ENCODE measurements around the gene WDR27.

WDR27 gene

GRCh38 chr6:169725125-169726048, 23.6 kb upstream of the WDR27 start:
- Histone ChIP-seq H3K4me3 (ENCODE audit: low read depth in 1 of 2, low read length in 2 of 2) (peak overlapping the region; percentile 77 to 80), H3K4me1 (ENCODE audit: control insufficient read depth in 1 of 2, insufficient read depth in 2 of 2, low read length in 2 of 2) (peaks cover 19 to 21% of the 10 kb centered on the region in 2 donors), H3K27me3 (ENCODE audit: control insufficient read depth in 1 of 2, insufficient read depth in 2 of 2, low read length in 2 of 2) (no peaks in the 10 kb centered on the region), H3K27ac (ENCODE audit: low read depth, low read length) (peak overlapping the region; percentile 82), H3K9ac (ENCODE audit: low read depth in 1 of 2, low read length in 2 of 2) (peak overlapping the region; percentile 54 to 55), H3K9me3 (ENCODE audit: control insufficient read depth in 1 of 2, low read length in 2 of 2) (no peaks in the 10 kb centered on the region), H3K36me3 (ENCODE audit: control insufficient read depth in 1 of 2, insufficient read depth in 2 of 2, low read length in 2 of 2) (no peaks in the 10 kb centered on the region)

- H3K36me3 ChIP-seq (ENCODE audit: control insufficient read depth in 1 of 2, insufficient read depth in 2 of 2, low read length in 2 of 2) = no peaks in the 10 kb centered on the region
- no peaks in the 10 kb centered on the region for H3K9me3 ChIP-seq (ENCODE audit: control insufficient read depth in 1 of 2, low read length in 2 of 2)
- peak within 1 kb of the TSS; percentile 80 to 93 for H3K4me3 ChIP-seq (ENCODE audit: low read depth in 1 of 2, low read length in 2 of 2)
- H3K27me3 ChIP-seq (ENCODE audit: control insufficient read depth in 1 of 2, insufficient read depth in 2 of 2, low read length in 2 of 2) = no peaks in the 10 kb centered on the region
- peaks cover 19 to 21% of the 10 kb centered on the region in 2 donors for H3K4me1 ChIP-seq (ENCODE audit: control insufficient read depth in 1 of 2, insufficient read depth in 2 of 2, low read length in 2 of 2)
- peak within 1 kb of the TSS; percentile 89 for H3K27ac ChIP-seq (ENCODE audit: low read depth, low read length)
- peak within 1 kb of the TSS; percentile 77 to 85 for H3K9ac ChIP-seq (ENCODE audit: low read depth in 1 of 2, low read length in 2 of 2)
Observed at GRCh38 chr6:169724494-169725124, 22.8 kb upstream of the WDR27 start, which contains the start of gene PHF10. Gene PHF10 (minus strand): TSS chr6:169724500. CDS start chr6:169723931, 569 bp downstream.

- no peaks in the 10 kb centered on the region for H3K36me3 ChIP-seq (ENCODE audit: control insufficient read depth in 1 of 2, insufficient read depth in 2 of 2, low read length in 2 of 2)
- H3K9me3 ChIP-seq (ENCODE audit: control insufficient read depth in 1 of 2, low read length in 2 of 2) = no peaks in the 10 kb centered on the region
- peak overlapping the region in 1 of 2 donors; percentile 56 for H3K4me3 ChIP-seq (ENCODE audit: low read depth in 1 of 2, low read length in 2 of 2)
- H3K27me3 ChIP-seq (ENCODE audit: control insufficient read depth in 1 of 2, insufficient read depth in 2 of 2, low read length in 2 of 2) = no peaks in the 10 kb centered on the region
- H3K27ac ChIP-seq (ENCODE audit: low read depth, low read length) = peak overlapping the region; percentile 89
- no peak overlapping the region for H3K9ac ChIP-seq (ENCODE audit: low read depth in 1 of 2, low read length in 2 of 2)
- H3K4me1 ChIP-seq (ENCODE audit: control insufficient read depth in 1 of 2, insufficient read depth in 2 of 2, low read length in 2 of 2) = peaks cover 19 to 21% of the 10 kb centered on the region in 2 donors
Observed at GRCh38 chr6:169723991-169724493, 22.2 kb upstream of the WDR27 start.

GRCh38 chr6:169723200-169723909, 21.5 kb upstream of the WDR27 start:
- Histone ChIP-seq H3K9me3 (ENCODE audit: control insufficient read depth in 1 of 2, low read length in 2 of 2) (no peaks in the 10 kb centered on the region), H3K27ac (ENCODE audit: low read depth, low read length) (peak overlapping the region; percentile 82), H3K27me3 (ENCODE audit: control insufficient read depth in 1 of 2, insufficient read depth in 2 of 2, low read length in 2 of 2) (no peaks in the 10 kb centered on the region), H3K4me1 (ENCODE audit: control insufficient read depth in 1 of 2, insufficient read depth in 2 of 2, low read length in 2 of 2) (peaks cover 19 to 21% of the 10 kb centered on the region in 2 donors), H3K4me3 (ENCODE audit: low read depth in 1 of 2, low read length in 2 of 2) (peak overlapping the region; percentile 72 to 93), H3K36me3 (ENCODE audit: control insufficient read depth in 1 of 2, insufficient read depth in 2 of 2, low read length in 2 of 2) (no peaks in the 10 kb centered on the region), H3K9ac (ENCODE audit: low read depth in 1 of 2, low read length in 2 of 2) (peak overlapping the region; percentile 77 to 85)

GRCh38 chr6:169722362-169723199, 20.8 kb upstream of the WDR27 start:
- no peaks in the 10 kb centered on the region for H3K36me3 ChIP-seq (ENCODE audit: control insufficient read depth in 1 of 2, insufficient read depth in 2 of 2, low read length in 2 of 2)
- no peaks in the 10 kb centered on the region for H3K27me3 ChIP-seq (ENCODE audit: control insufficient read depth in 1 of 2, insufficient read depth in 2 of 2, low read length in 2 of 2)
- peak overlapping the region; percentile 77 to 85 for H3K9ac ChIP-seq (ENCODE audit: low read depth in 1 of 2, low read length in 2 of 2)
- H3K27ac ChIP-seq (ENCODE audit: low read depth, low read length) = peak overlapping the region; percentile 7
- no peaks in the 10 kb centered on the region for H3K9me3 ChIP-seq (ENCODE audit: control insufficient read depth in 1 of 2, low read length in 2 of 2)
- H3K4me3 ChIP-seq (ENCODE audit: low read depth in 1 of 2, low read length in 2 of 2) = peak overlapping the region; percentile 72 to 93
- H3K4me1 ChIP-seq (ENCODE audit: control insufficient read depth in 1 of 2, insufficient read depth in 2 of 2, low read length in 2 of 2) = peaks cover 19 to 21% of the 10 kb centered on the region in 2 donors

- Histone ChIP-seq H3K4me1 (ENCODE audit: control insufficient read depth in 1 of 2, insufficient read depth in 2 of 2, low read length in 2 of 2) (peaks cover 14 to 20% of the 10 kb centered on the region in 2 donors), H3K9ac (ENCODE audit: low read depth in 1 of 2, low read length in 2 of 2) (no peak overlapping the region), H3K36me3 (ENCODE audit: control insufficient read depth in 1 of 2, insufficient read depth in 2 of 2, low read length in 2 of 2) (peaks cover 0 to 13% of the 10 kb centered on the region in 2 donors), H3K27ac (ENCODE audit: low read depth, low read length) (no peak overlapping the region), H3K27me3 (ENCODE audit: control insufficient read depth in 1 of 2, insufficient read depth in 2 of 2, low read length in 2 of 2) (no peaks in the 10 kb centered on the region), H3K9me3 (ENCODE audit: control insufficient read depth in 1 of 2, low read length in 2 of 2) (no peaks in the 10 kb centered on the region), H3K4me3 (ENCODE audit: low read depth in 1 of 2, low read length in 2 of 2) (no peak overlapping the region)
Observed at GRCh38 chr6:169720207-169720855, 18.5 kb upstream of the WDR27 start.

- peaks cover 0 to 25% of the 10 kb centered on the region in 2 donors for H3K36me3 ChIP-seq (ENCODE audit: control insufficient read depth in 1 of 2, insufficient read depth in 2 of 2, low read length in 2 of 2)
- H3K4me3 ChIP-seq (ENCODE audit: low read depth in 1 of 2, low read length in 2 of 2) = no peak overlapping the region
- no peaks in the 10 kb centered on the region for H3K9me3 ChIP-seq (ENCODE audit: control insufficient read depth in 1 of 2, low read length in 2 of 2)
- peaks cover 10 to 15% of the 10 kb centered on the region in 2 donors for H3K4me1 ChIP-seq (ENCODE audit: control insufficient read depth in 1 of 2, insufficient read depth in 2 of 2, low read length in 2 of 2)
- no peak overlapping the region for H3K27ac ChIP-seq (ENCODE audit: low read depth, low read length)
- no peak overlapping the region for H3K9ac ChIP-seq (ENCODE audit: low read depth in 1 of 2, low read length in 2 of 2)
- H3K27me3 ChIP-seq (ENCODE audit: control insufficient read depth in 1 of 2, insufficient read depth in 2 of 2, low read length in 2 of 2) = no peaks in the 10 kb centered on the region
Observed at GRCh38 chr6:169719117-169719516, 17.3 kb upstream of the WDR27 start.

- H3K4me3 ChIP-seq (ENCODE audit: low read depth in 1 of 2, low read length in 2 of 2) = no peak overlapping the region
- H3K4me1 ChIP-seq (ENCODE audit: control insufficient read depth in 1 of 2, insufficient read depth in 2 of 2, low read length in 2 of 2) = no peaks in the 10 kb centered on the region
- peaks cover 4 to 49% of the 10 kb centered on the region in 2 donors for H3K36me3 ChIP-seq (ENCODE audit: control insufficient read depth in 1 of 2, insufficient read depth in 2 of 2, low read length in 2 of 2)
- no peak overlapping the region for H3K9ac ChIP-seq (ENCODE audit: low read depth in 1 of 2, low read length in 2 of 2)
- H3K27me3 ChIP-seq (ENCODE audit: control insufficient read depth in 1 of 2, insufficient read depth in 2 of 2, low read length in 2 of 2) = no peaks in the 10 kb centered on the region
- H3K27ac ChIP-seq (ENCODE audit: low read depth, low read length) = no peak overlapping the region
- H3K9me3 ChIP-seq (ENCODE audit: control insufficient read depth in 1 of 2, low read length in 2 of 2) = no peaks in the 10 kb centered on the region
Observed at GRCh38 chr6:169714595-169714994, 12.8 kb upstream of the WDR27 start.

GRCh38 chr6:169714178-169714577, 12.3 kb upstream of the WDR27 start:
- no peak overlapping the region for H3K9ac ChIP-seq (ENCODE audit: low read depth in 1 of 2, low read length in 2 of 2)
- no peaks in the 10 kb centered on the region for H3K4me1 ChIP-seq (ENCODE audit: control insufficient read depth in 1 of 2, insufficient read depth in 2 of 2, low read length in 2 of 2)
- peaks cover 5 to 53% of the 10 kb centered on the region in 2 donors for H3K36me3 ChIP-seq (ENCODE audit: control insufficient read depth in 1 of 2, insufficient read depth in 2 of 2, low read length in 2 of 2)
- H3K27me3 ChIP-seq (ENCODE audit: control insufficient read depth in 1 of 2, insufficient read depth in 2 of 2, low read length in 2 of 2) = no peaks in the 10 kb centered on the region
- no peaks in the 10 kb centered on the region for H3K9me3 ChIP-seq (ENCODE audit: control insufficient read depth in 1 of 2, low read length in 2 of 2)
- H3K4me3 ChIP-seq (ENCODE audit: low read depth in 1 of 2, low read length in 2 of 2) = no peak overlapping the region
- H3K27ac ChIP-seq (ENCODE audit: low read depth, low read length) = no peak overlapping the region
